ENCODE results near the gene BTG1.
A peak's percentile ranks its signal among the peaks of the same experiment; 100 is the strongest.
"Not testable (repeated sequence)": the region's sequence is repeated elsewhere in the genome, so short reads cannot be mapped to it uniquely, and the experiment has no call there.

Gene BTG1

DNA sequence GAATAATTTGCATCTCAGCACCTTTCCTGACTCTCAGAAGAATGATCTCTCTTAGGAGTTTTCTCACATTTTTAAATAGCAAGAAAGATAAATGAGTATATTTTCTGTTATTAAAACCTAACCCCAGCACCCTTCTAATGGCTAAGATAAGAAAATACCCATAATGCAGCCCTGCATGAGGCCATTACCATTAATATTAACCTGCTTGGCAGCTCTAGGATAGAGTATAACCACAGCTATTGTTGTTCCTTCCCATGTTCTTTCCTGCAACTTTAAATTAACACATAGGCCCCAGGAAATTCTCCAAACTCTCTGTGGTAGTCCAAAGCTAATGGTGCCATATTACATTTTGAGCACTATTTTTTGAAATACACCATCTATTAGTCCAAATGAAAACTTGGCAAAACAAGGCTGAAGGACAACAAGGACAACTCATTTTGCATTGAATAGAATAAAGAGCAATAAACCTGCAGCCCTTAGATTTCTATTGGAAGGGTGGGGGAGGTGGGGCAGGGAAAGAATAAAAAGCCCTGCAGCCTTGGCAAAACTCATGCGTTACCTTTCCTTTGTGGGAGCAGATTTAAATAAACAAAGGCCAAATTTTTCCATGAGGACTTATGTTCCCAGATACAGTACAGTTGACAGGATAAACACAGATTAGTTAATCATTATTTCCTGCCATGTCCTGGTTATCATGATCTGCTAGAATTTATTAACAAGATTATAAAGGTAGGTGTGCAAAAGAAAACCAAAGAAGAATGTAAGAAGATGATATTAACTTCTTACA is 46.9 kb downstream of the BTG1 start:
- DNase-seq (ENCODE audit: low spot score): no peak
- no peak for FAIRE-seq

DNA sequence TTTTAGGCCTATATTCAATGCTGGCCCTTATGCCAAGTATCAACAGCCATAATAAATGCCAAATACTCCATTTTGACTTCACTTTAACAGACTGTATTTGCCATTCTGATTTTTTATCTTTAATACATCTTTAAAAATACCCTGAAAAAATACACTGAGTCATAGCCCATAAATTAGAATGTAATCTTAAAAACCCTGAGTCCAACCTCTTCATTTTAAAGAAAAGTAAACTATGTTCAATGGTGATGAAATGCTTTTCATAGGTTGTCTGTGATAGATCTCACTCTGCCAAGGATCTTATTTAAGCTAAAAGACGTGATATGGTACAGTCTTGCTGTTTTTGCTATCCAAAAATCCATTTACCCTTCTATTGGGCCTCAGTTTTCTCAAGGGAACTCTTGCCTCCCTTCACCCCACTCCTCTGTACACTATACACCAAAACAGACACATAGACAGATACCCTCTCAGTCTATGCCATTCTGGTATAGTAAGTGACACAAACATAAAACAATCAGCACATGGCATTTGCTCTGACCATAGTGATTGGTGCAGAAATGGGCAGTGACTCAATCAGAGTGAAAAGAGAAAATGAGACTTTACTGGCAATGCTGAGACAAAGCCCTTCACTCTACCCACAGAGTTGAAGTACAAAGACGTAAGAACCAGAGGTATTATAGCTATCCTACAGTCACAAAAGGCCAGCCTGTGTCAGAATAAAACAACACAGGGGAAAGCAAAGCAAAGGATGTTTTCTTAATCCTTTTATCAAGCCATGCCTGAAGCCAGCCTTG is 49.1 kb downstream of the BTG1 start:
- FAIRE-seq (no peak), DNase-seq (ENCODE audit: low spot score) (no peak)

GRCh38 chr12:92094751-92095161 is 50.9 kb downstream of the BTG1 start:
- DNase-seq (ENCODE audit: low spot score) (no peak), FAIRE-seq (no peak)

DNA sequence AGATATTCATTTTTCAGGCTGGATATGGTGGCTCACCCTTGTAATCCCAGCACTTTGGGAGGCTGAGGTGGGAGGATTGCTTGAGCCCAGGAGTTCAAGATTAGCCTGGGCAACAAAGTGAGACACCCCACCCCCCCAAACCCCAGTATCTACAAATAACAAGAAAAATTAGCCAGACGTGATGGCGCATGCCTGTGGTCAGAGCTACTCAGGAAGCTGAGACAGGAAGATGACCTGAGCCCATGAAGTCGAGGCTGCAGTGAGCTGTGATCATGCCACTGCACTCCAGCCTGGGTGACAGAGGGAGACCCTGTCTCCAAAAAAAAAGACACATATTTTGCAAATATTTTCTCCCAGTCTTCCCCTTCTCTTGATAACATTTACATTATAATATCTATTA is 51.3 kb downstream of the BTG1 start:
- peak; percentile 33 for DNase-seq (ENCODE audit: low spot score)
- FAIRE-seq: not testable (repeated sequence)

All from RCC 7860 (cell line).